GM10847 (cell line): ENCODE measurements around the gene DGAT2.
A peak's percentile ranks its signal among the peaks of the same experiment; 100 is the strongest.

Experiments
- POLR2A ChIP-seq: IDR thresholded peaks from 2 replicates; pipeline ENCODE4 v1.6.1; 2011; ENCODE audit not compliant: insufficient read length; ENCODE audit errors: extremely low read depth

DGAT2 gene

GRCh38 chr11:75768112-75768908 is at the start of gene DGAT2:
DGAT2 (plus strand) TSS chr11:75768778; CDS start chr11:75768992, 214 bp downstream.
- TF ChIP-seq POLR2A: peak; percentile 54

GRCh38 chr11:75719340-75720239 is 49.0 kb upstream of the DGAT2 start:
- TF ChIP-seq POLR2A: no peak

- no peak for TF ChIP-seq POLR2A
These were observed 47.9 kb upstream of the DGAT2 start for GRCh38 chr11:75720639-75721038.

- TF ChIP-seq POLR2A: no peak
These were observed 46.5 kb upstream of the DGAT2 start for GRCh38 chr11:75721852-75722668.

- no peak for TF ChIP-seq POLR2A
These were observed 45.9 kb upstream of the DGAT2 start for GRCh38 chr11:75722669-75723042.

GRCh38 chr11:75725547-75726320 is 42.8 kb upstream of the DGAT2 start:
- TF ChIP-seq POLR2A: no peak

GRCh38 chr11:75728992-75729391 is 39.6 kb upstream of the DGAT2 start:
- TF ChIP-seq POLR2A: no peak

- no peak for TF ChIP-seq POLR2A
These were observed 37.5 kb upstream of the DGAT2 start for GRCh38 chr11:75731095-75731494.

- TF ChIP-seq POLR2A: no peak
These were observed 35.5 kb upstream of the DGAT2 start for GRCh38 chr11:75733071-75733430.

- no peak for TF ChIP-seq POLR2A
These were observed 35.0 kb upstream of the DGAT2 start for GRCh38 chr11:75733431-75734107.

GRCh38 chr11:75734491-75735180 is 33.9 kb upstream of the DGAT2 start:
- no peak for TF ChIP-seq POLR2A

- no peak for TF ChIP-seq POLR2A
These were observed 33.3 kb upstream of the DGAT2 start for GRCh38 chr11:75735181-75735845.

- TF ChIP-seq POLR2A: no peak
These were observed 31.3 kb upstream of the DGAT2 start for GRCh38 chr11:75737314-75737713.
